LNCAP (cell line): ENCODE data around the gene WASHC2C.
"Not testable (repeated sequence)": the region's sequence is repeated elsewhere in the genome, so short reads cannot be mapped to it uniquely, and the experiment has no call there.

Experiments used
- TF ChIP-seq, protein P1 (sequence below): fragments of 450-650 bp; IDR thresholded peaks from 2 replicates; pipeline ENCODE4 v1.5.1; 2017; ENCODE audit warnings: mild to moderate bottlenecking

The WASHC2C gene, protein sequence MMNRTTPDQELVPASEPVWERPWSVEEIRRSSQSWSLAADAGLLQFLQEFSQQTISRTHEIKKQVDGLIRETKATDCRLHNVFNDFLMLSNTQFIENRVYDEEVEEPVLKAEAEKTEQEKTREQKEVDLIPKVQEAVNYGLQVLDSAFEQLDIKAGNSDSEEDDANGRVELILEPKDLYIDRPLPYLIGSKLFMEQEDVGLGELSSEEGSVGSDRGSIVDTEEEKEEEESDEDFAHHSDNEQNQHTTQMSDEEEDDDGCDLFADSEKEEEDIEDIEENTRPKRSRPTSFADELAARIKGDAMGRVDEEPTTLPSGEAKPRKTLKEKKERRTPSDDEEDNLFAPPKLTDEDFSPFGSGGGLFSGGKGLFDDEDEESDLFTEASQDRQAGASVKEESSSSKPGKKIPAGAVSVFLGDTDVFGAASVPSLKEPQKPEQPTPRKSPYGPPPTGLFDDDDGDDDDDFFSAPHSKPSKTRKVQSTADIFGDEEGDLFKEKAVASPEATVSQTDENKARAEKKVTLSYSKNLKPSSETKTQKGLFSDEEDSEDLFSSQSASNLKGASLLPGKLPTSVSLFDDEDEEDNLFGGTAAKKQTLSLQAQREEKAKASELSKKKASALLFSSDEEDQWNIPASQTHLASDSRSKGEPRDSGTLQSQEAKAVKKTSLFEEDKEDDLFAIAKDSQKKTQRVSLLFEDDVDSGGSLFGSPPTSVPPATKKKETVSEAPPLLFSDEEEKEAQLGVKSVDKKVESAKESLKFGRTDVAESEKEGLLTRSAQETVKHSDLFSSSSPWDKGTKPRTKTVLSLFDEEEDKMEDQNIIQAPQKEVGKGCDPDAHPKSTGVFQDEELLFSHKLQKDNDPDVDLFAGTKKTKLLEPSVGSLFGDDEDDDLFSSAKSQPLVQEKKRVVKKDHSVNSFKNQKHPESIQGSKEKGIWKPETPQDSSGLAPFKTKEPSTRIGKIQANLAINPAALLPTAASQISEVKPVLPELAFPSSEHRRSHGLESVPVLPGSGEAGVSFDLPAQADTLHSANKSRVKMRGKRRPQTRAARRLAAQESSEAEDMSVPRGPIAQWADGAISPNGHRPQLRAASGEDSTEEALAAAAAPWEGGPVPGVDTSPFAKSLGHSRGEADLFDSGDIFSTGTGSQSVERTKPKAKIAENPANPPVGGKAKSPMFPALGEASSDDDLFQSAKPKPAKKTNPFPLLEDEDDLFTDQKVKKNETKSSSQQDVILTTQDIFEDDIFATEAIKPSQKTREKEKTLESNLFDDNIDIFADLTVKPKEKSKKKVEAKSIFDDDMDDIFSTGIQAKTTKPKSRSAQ (N-terminal part only)

GRCh38 chr10:45726703-45727420 is at the start of gene WASHC2C:
Gene WASHC2C (plus strand): TSS chr10:45727266. CDS start chr10:45727318, 52 bp downstream.
- TF ChIP-seq, protein P1, sequence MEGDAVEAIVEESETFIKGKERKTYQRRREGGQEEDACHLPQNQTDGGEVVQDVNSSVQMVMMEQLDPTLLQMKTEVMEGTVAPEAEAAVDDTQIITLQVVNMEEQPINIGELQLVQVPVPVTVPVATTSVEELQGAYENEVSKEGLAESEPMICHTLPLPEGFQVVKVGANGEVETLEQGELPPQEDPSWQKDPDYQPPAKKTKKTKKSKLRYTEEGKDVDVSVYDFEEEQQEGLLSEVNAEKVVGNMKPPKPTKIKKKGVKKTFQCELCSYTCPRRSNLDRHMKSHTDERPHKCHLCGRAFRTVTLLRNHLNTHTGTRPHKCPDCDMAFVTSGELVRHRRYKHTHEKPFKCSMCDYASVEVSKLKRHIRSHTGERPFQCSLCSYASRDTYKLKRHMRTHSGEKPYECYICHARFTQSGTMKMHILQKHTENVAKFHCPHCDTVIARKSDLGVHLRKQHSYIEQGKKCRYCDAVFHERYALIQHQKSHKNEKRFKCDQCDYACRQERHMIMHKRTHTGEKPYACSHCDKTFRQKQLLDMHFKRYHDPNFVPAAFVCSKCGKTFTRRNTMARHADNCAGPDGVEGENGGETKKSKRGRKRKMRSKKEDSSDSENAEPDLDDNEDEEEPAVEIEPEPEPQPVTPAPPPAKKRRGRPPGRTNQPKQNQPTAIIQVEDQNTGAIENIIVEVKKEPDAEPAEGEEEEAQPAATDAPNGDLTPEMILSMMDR: not testable (repeated sequence)

- TF ChIP-seq, protein P1: no peak; the same call in 1 of the 2 replicates
Measured at GRCh38 chr10:45809837-45810236, 82.8 kb downstream of the WASHC2C start.

GRCh38 chr10:45811075-45811474 is 84.0 kb downstream of the WASHC2C start:
- TF ChIP-seq, protein P1: no peak

DNA sequence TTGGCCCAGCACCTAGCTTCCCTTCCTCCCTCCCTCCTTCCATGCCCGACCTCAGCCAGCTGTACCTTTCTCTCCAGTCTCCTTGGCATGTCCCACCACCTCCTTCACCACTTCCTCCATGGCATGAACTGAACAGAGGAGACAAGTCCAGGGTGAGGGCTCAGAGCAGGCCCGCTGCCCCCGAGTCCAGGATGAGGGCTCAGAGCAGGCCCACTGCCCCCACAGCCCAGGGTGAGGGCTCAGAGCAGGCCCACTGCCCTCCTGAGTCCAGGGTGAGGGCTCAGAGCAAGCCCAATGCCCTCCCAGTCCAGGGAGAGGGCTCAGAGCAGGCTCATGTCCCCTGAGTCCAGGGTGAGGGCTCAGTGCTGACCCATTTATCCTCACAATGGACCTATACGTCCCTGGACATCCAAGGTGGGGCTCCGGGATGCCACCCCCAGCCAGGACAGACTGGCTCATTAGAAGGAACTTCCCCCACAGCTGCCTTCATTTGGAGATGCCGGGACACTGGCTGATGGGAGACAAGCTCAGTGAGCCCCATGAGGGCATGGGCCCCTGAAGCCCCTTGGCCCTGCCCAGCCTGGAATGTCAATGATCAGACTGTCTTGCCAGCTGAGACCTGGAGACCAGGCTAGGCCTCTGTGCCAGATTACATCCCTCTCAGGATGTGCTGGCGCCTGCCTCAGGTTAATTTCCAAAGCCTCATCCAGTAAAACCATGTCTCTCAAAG is 90.2 kb downstream of the WASHC2C start:
- TF ChIP-seq, protein P1: no peak

DNA sequence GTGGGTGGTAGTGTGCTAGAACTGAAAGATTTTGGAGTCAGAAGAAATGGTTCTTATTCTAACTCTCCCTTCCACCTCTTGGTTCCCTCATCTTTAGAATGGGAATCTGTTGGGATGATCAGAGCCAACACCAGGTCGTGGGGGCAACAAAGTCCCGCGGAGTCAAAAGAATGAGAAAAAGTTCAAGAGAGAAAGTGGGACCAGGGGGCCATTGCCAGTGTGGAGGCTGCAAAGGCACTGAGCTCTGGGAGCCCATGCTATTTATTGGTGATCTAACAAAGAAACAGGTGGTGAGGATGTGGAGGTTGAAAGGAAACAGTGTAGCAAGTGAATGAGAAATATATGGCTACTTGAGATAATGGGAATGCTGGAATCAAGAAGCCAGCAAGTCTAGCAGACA is 90.8 kb downstream of the WASHC2C start:
- TF ChIP-seq, protein P1: no peak

DNA sequence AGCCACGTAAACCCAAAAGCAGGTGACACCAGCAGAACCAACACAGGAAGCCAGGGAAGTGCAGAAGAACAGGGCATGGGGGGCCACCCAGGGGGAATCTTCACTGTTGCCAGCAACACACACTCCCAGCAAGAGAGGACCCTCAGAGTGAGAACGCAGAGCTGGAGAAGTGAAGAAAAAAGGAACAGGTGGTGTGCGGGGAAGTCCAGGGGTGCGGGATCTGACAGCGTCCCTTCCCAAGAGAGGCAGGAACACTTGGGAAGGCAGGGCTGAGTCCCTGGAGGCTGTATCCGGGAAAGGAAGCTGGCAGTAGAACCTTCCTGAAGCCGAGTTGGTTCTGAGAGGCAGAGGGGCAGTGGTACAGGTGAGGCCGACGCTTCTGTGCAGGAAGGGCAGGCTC is 92.5 kb downstream of the WASHC2C start:
- TF ChIP-seq, protein P1: no peak
